H1 (cell line): ENCODE measurements around the gene PAK5. TPM values are rescaled to one million over a fixed set of nuclear protein-coding genes. Genes with fewer than 3 reads are reported as not detected.

Experiments
- CTCF ChIA-PET: fragments of 300-600 bp; sonication (Branson Sonifier 250); formaldehyde crosslinking; loops from one replicate; lab custom pipeline; 2021; ENCODE audit not compliant: partially characterized antibody; lab: Charles Lee
- POLR2A ChIA-PET: fragments of 300-600 bp; sonication (Branson Sonifier 250); formaldehyde crosslinking; loops from one replicate; lab custom pipeline; 2021; ENCODE audit warnings: inconsistent platforms; ENCODE audit not compliant: partially characterized antibody; lab: Charles Lee
- DNase-seq, 2 experiments: peaks; one replicate each; pipeline versions ENCODE4 v3.0.0 to v3.0.0-alpha.2; 2010 to 2022; ENCODE audit warnings: low spot score in 2 of 2, low read depth in 1 of 2, mixed read lengths in 1 of 2
- FAIRE-seq: peaks from 2 replicates; lab custom pipeline; 2011; peaks lifted over from hg19 to GRCh38; lab: Jason Lieb, UNC
- H2AFZ ChIP-seq: 2 replicates; pipeline ENCODE4 v1.8.1; 2012; ENCODE audit warnings: low read length, inconsistent platforms
- H2AK5ac ChIP-seq: 2 replicates; pipeline ENCODE4 v1.6.1; 2013; ENCODE audit warnings: low read depth, low read length
- H2BK120ac ChIP-seq: replicated peaks from 2 replicates; pipeline ENCODE3; 2013; ENCODE audit warnings: low read depth, low read length, inconsistent platforms
- H2BK12ac ChIP-seq: 2 replicates; pipeline ENCODE4 v1.6.1; 2013; ENCODE audit warnings: low read depth, low read length
- H2BK15ac ChIP-seq: 2 replicates; pipeline ENCODE4 v1.6.1; 2013; ENCODE audit warnings: low read length
- H2BK20ac ChIP-seq: 2 replicates; pipeline ENCODE4 v1.6.1; 2013; ENCODE audit warnings: low read length
- H2BK5ac ChIP-seq: 2 replicates; pipeline ENCODE4 v1.6.1; 2013; ENCODE audit warnings: low read depth, low read length
- H3K14ac ChIP-seq: 2 replicates; pipeline ENCODE4 v1.6.1; 2013; ENCODE audit warnings: inconsistent platforms; ENCODE audit not compliant: insufficient read length
- H3K18ac ChIP-seq: 2 replicates; pipeline ENCODE4 v1.6.1; 2013; ENCODE audit warnings: low read length; ENCODE audit errors: extremely low read depth
- H3K23ac ChIP-seq: 2 replicates; pipeline ENCODE4 v1.6.1; 2013; ENCODE audit warnings: inconsistent platforms; ENCODE audit not compliant: insufficient read length
- H3K23me2 ChIP-seq: 2 replicates; pipeline ENCODE4 v1.6.1; 2013; ENCODE audit warnings: low read depth, low read length
- H3K27ac ChIP-seq: 2 replicates; pipeline ENCODE4 v1.6.1; 2011; ENCODE audit warnings: low read depth, low read length, inconsistent platforms
- H3K27me3 ChIP-seq, 4 experiments: replicated peaks in 1 of 4; 1 replicate in 1 of 4; 2 replicates in 3 of 4; pipeline versions ENCODE4 v1.6.1 to v1.8.1; 2011 to 2013; ENCODE audit warnings: low read length in 3 of 4, mild to moderate bottlenecking in 3 of 4, inconsistent platforms in 2 of 4, mixed read lengths in 2 of 4, moderate library complexity in 1 of 4; ENCODE audit not compliant: control insufficient read depth in 3 of 4, insufficient read depth in 3 of 4; ENCODE audit errors: extremely low read depth in 1 of 4
- H3K36me3 ChIP-seq, 4 experiments: 2 replicates each; pipeline versions ENCODE4 v1.6.1 to v1.8.1; 2011 to 2013; ENCODE audit warnings: mild to moderate bottlenecking in 4 of 4, low read length in 3 of 4, moderate library complexity in 2 of 4, control low read depth in 1 of 4, inconsistent platforms in 1 of 4; ENCODE audit not compliant: insufficient read depth in 4 of 4, control insufficient read depth in 2 of 4
- H3K4ac ChIP-seq: replicated peaks from 2 replicates; pipeline ENCODE3; 2013; ENCODE audit warnings: low read length, low read depth, mixed read lengths, inconsistent platforms; ENCODE audit not compliant: insufficient read length
- H3K4me1 ChIP-seq, 4 experiments: replicated peaks in 1 of 4; 1 replicate in 1 of 4; 2 replicates in 3 of 4; pipeline versions ENCODE4 v1.6.1 to v1.8.1; 2011 to 2013; ENCODE audit warnings: low read length in 3 of 4, inconsistent platforms in 2 of 4, mixed read lengths in 1 of 4; ENCODE audit not compliant: insufficient read depth in 4 of 4, control insufficient read depth in 3 of 4
- H3K4me2 ChIP-seq, 2 experiments: 2 replicates each; pipeline versions ENCODE4 v1.6.1 to v1.8.1; 2011 to 2013; ENCODE audit warnings: low read depth in 2 of 2, low read length in 2 of 2, control low read depth in 1 of 2, inconsistent platforms in 1 of 2, mild to moderate bottlenecking in 1 of 2; ENCODE audit not compliant: insufficient read depth in 1 of 2
- H3K4me3 ChIP-seq, 4 experiments: fragments of 200-600, 300-600 bp in 1 of 4; sonication (generic), shearing (Covaris generic), sonication (Bioruptor Twin) in 1 of 4; 2 replicates each; pipeline versions ENCODE4 v1.5.1 to v1.8.1; 2011 to 2016; ENCODE audit warnings: low read length in 4 of 4, low read depth in 3 of 4, control low read depth in 2 of 4, inconsistent platforms in 2 of 4, mild to moderate bottlenecking in 2 of 4, mixed read lengths in 1 of 4, moderate library complexity in 1 of 4; ENCODE audit not compliant: insufficient read depth in 2 of 4; ENCODE audit errors: extremely low read depth in 1 of 4
- H3K56ac ChIP-seq: replicated peaks from 2 replicates; pipeline ENCODE3; 2013; ENCODE audit warnings: low read depth, mild to moderate bottlenecking, mixed read lengths, low read length, inconsistent platforms; ENCODE audit not compliant: insufficient read length
- H3K79me1 ChIP-seq: 2 replicates; pipeline ENCODE4 v1.6.1; 2013; ENCODE audit warnings: low read depth, low read length, control low read depth
- H3K79me2 ChIP-seq, 2 experiments: 2 replicates each; pipeline versions ENCODE4 v1.6.1 to v1.8.1; 2012 to 2013; ENCODE audit warnings: low read length in 2 of 2, mild to moderate bottlenecking in 2 of 2, inconsistent platforms in 1 of 2; ENCODE audit not compliant: insufficient read depth in 2 of 2, control insufficient read depth in 1 of 2
- H3K9ac ChIP-seq, 4 experiments: replicated peaks in 1 of 4; 1 replicate in 1 of 4; 2 replicates in 3 of 4; pipeline versions ENCODE4 v1.6.1 to v1.8.1; 2011 to 2013; ENCODE audit warnings: low read depth in 3 of 4, low read length in 3 of 4, control low read depth in 2 of 4, mild to moderate bottlenecking in 2 of 4, moderate library complexity in 2 of 4, inconsistent platforms in 1 of 4; ENCODE audit errors: extremely low read depth in 1 of 4
- H3K9me3 ChIP-seq, 2 experiments: 2 replicates each; pipeline versions ENCODE4 v1.6.1 to v1.8.1; 2012 to 2013; ENCODE audit warnings: mild to moderate bottlenecking in 2 of 2, moderate library complexity in 2 of 2, control low read depth in 1 of 2, inconsistent platforms in 1 of 2, low read depth in 1 of 2, low read length in 1 of 2, mixed read lengths in 1 of 2; ENCODE audit not compliant: insufficient read depth in 2 of 2
- H4K20me1 ChIP-seq, 2 experiments: replicated peaks in 1 of 2; 2 replicates each; pipeline versions ENCODE3 to v1.8.1; 2011 to 2013; ENCODE audit warnings: inconsistent platforms in 2 of 2, low read length in 2 of 2, mild to moderate bottlenecking in 1 of 2; ENCODE audit not compliant: insufficient read depth in 2 of 2, control insufficient read depth in 1 of 2
- H4K5ac ChIP-seq: 2 replicates; pipeline ENCODE4 v1.6.1; 2013; ENCODE audit warnings: low read length, low read depth, mixed read lengths, inconsistent platforms; ENCODE audit not compliant: insufficient read length
- H4K8ac ChIP-seq: 2 replicates; pipeline ENCODE4 v1.8.0; 2013; ENCODE audit warnings: mild to moderate bottlenecking, moderate library complexity, low read length, inconsistent platforms; ENCODE audit not compliant: insufficient read depth; ENCODE audit errors: extremely low read depth
- H4K91ac ChIP-seq: replicated peaks from 2 replicates; pipeline ENCODE3; 2013; ENCODE audit warnings: low read length, mixed read lengths, inconsistent platforms; ENCODE audit not compliant: insufficient read length
- CBX5 ChIP-seq: fragments of 300-800, 300-1000 bp; sonication (generic); IDR thresholded peaks from 2 replicates; pipeline ENCODE4 v1.7.1; 2016; ENCODE audit warnings: antibody characterized with exemption, low read length, low read depth
- CREB1 ChIP-seq: IDR thresholded peaks from 2 replicates; pipeline ENCODE4 v1.6.1; 2012; ENCODE audit warnings: inconsistent platforms
- HDAC2 ChIP-seq, 2 experiments: fragments of 300-600 bp in 1 of 2; sonication (generic) in 1 of 2; IDR thresholded peaks; 2 replicates each; pipeline ENCODE4 v1.6.1; 2011 to 2012; ENCODE audit warnings: low read depth in 2 of 2, low read length in 2 of 2, mild to moderate bottlenecking in 2 of 2, moderate library complexity in 2 of 2, borderline replicate concordance in 1 of 2, inconsistent platforms in 1 of 2
- NRF1 ChIP-seq: IDR thresholded peaks from 2 replicates; pipeline ENCODE4 v1.6.1; 2011; ENCODE audit warnings: mild to moderate bottlenecking, low read depth, low read length, improper control_type of control experiment
- RBBP5 ChIP-seq: IDR thresholded peaks from 2 replicates; pipeline ENCODE4 v1.7.1; 2012; ENCODE audit warnings: low read depth, mild to moderate bottlenecking, inconsistent platforms, low read length, moderate library complexity, borderline replicate concordance
- RNF2 ChIP-seq: fragments of 200-900, 300-1000 bp; sonication (generic); IDR thresholded peaks from 2 replicates; pipeline ENCODE4 v1.7.1; 2016; ENCODE audit warnings: borderline replicate concordance, low read depth, mild to moderate bottlenecking, antibody characterized with exemption, low read length; ENCODE audit not compliant: poor library complexity, severe bottlenecking; ENCODE audit errors: missing control alignments
- RXRA ChIP-seq: IDR thresholded peaks from 2 replicates; pipeline ENCODE4 v1.6.1; 2011; ENCODE audit warnings: low read depth, mild to moderate bottlenecking, low read length, moderate library complexity; ENCODE audit not compliant: insufficient read depth
- SIN3A ChIP-seq, 2 experiments: IDR thresholded peaks in 1 of 2; conservative IDR thresholded peaks in 1 of 2; 2 replicates each; pipeline ENCODE4 v1.6.1; 2011 to 2012; ENCODE audit warnings: low read length in 2 of 2, improper control_type of control experiment in 1 of 2, low read depth in 1 of 2, mild to moderate bottlenecking in 1 of 2
- SIRT6 ChIP-seq: IDR thresholded peaks from one replicate; pipeline ENCODE4 v1.7.1; 2012; ENCODE audit warnings: low read length, inconsistent platforms
- SIX5 ChIP-seq: IDR thresholded peaks from 2 replicates; pipeline ENCODE4 v1.6.1; 2011; ENCODE audit warnings: mild to moderate bottlenecking, low read depth, low read length
- SP1 ChIP-seq: IDR thresholded peaks from 2 replicates; pipeline ENCODE4 v1.6.1; 2011; ENCODE audit warnings: low read depth, low read length
- SP4 ChIP-seq: IDR thresholded peaks from 2 replicates; pipeline ENCODE4 v1.6.1; 2012; ENCODE audit warnings: low read length, inconsistent platforms
- TAF7 ChIP-seq: optimal IDR thresholded peaks from 2 replicates; pipeline ENCODE3; 2011; ENCODE audit warnings: low read depth, mild to moderate bottlenecking, inconsistent platforms, low read length, moderate library complexity, borderline replicate concordance
- TCF12 ChIP-seq: IDR thresholded peaks from 2 replicates; pipeline ENCODE4 v1.6.1; 2011; ENCODE audit warnings: low read depth, mild to moderate bottlenecking, low read length
- WGBS, 2 experiments: shearing (Covaris generic) in 1 of 2; methylation state at CpG; one replicate each; pipeline versions ENCODE4 v1.1.6 to v1.1.7; 2013 to 2015; ENCODE audit warnings: low lambda C conversion rate in 2 of 2, mixed read lengths in 2 of 2, inconsistent platforms in 1 of 2, low coverage in 1 of 2, missing lambda C conversion rate in 1 of 2; ENCODE audit not compliant: insufficient replicate concordance in 2 of 2, insufficient coverage in 1 of 2, insufficient read length in 1 of 2; ENCODE audit errors: extremely low coverage in 1 of 2, missing lambda C conversion rate in 1 of 2; 5-methylcytosine and 5-hydroxymethylcytosine counted together
- polyA plus RNA-seq, 7 experiments: library from polyadenylated mRNA; depleted of rRNA in 3 of 7; stranded (reverse) in 5 of 7; unstranded in 2 of 7; fragments of >200 nt in 5 of 7; fragments of 200-250 nt in 2 of 7; gene quantifications; 1 replicate in 5 of 7; 2 replicates in 1 of 7; 4 replicates in 1 of 7; pipeline versions ENCODE4 v1.2.1 to v1.2.3, GENCODE V29; 2011 to 2013; ENCODE audit warnings: missing spikeins in 2 of 7, mixed read lengths in 2 of 7
- total RNA-seq: library from RNA; stranded (reverse); fragmentation: NEBNext Ultra II Directional; extraction: Animal tissue kit (Norgen Biotek cat#: 25700); gene quantifications from 2 replicates; pipeline ENCODE4 v1.2.1, GENCODE V29; 2021

The PAK5 gene
- total and polyA plus RNA-seq, 2 of the 8 experiments (the other 6 are each of a cell fraction or from before 2014, with no cell fraction given): 0.54 to 0.80 TPM

DNA sequence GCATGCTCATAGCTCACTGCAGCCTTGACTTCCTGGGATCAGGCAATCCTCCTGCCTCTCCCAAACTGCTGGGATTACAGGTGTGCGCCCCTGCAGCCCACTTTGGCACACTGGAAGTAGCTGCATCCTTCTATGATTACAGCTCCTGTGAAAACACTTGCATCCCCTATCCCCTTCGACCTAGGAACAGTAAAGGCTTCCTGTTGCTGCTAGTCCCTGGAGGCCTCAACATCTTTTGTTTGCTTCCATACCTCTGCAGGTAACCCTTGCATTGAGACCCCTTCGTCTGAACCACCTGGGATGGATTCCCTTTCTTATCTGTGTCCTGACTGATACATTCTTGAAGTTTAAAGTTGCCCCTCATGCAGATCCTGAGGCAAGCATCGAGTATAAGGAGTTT, 152.4 kb downstream of the PAK5 start:
- Histone ChIP-seq H3K14ac (no peak overlapping the region), H2BK12ac (no peak overlapping the region), H3K36me3 (no peaks in the 10 kb centered on the region), H3K27me3 (no peaks in the 10 kb centered on the region), H3K4ac (no peak overlapping the region), H2BK15ac (no peak overlapping the region), H3K4me2 (no peak overlapping the region), H4K5ac (no peak overlapping the region), H3K9me3 (no peaks in the 10 kb centered on the region), H3K56ac (no peak overlapping the region), H4K8ac (peak overlapping the region; percentile 9; the same call in 1 of the 2 replicates), H3K4me1 (peaks cover 0 to 4% (median 2%) of the 10 kb centered on the region in 4 experiments; a peak in 3 of 7 replicates), H4K20me1 (no peaks in the 10 kb centered on the region), H2AK5ac (no peak overlapping the region), H3K27ac (no peak overlapping the region), H2BK20ac (no peak overlapping the region), H3K23me2 (peaks cover 2% of the 10 kb centered on the region; the same call in 1 of the 2 replicates), H3K23ac (no peak overlapping the region), H3K4me3 (no peak overlapping the region), H3K79me2 (no peaks in the 10 kb centered on the region), H2BK120ac (no peak overlapping the region), H3K18ac (no peak overlapping the region), H3K9ac (no peak overlapping the region; a peak in 1 of 7 replicates), H2AFZ (peak overlapping the region; percentile 18; the same call in 1 of the 2 replicates), H4K91ac (no peak overlapping the region), H2BK5ac (peak overlapping the region; percentile 57; the same call in 1 of the 2 replicates), H3K79me1 (no peaks in the 10 kb centered on the region)
- POLR2A ChIA-PET: no interaction called here
- DNase-seq (no peak), FAIRE-seq (no peak)
- 74% methylated on average over 4 of the region's 4 CpGs; no CpG with 5 or more reads in 1 of the 2 experiments for WGBS, 2 experiments
- CTCF ChIA-PET: interaction anchor here (0.6 to 1.6 kb wide), 6 partner anchors 23 to 278 kb away, joined by 3 to 4 read pairs (median 3); no protein-coding TSS in a partner anchor
- TF ChIP-seq TAF7: no peak
- no peak for TF ChIP-seq SIN3A (conservative IDR thresholded peaks at IDR 0.05 in 1 of 2, IDR thresholded peaks at IDR 0.05 in 1 of 2; ENCODE audit: low read depth in 1 of 2, low read length in 2 of 2)
- TF ChIP-seq RBBP5: no peak
- no peak for TF ChIP-seq TCF12
- TF ChIP-seq CREB1: no peak
- no peak for TF ChIP-seq CBX5
- TF ChIP-seq SP1: no peak
- TF ChIP-seq RXRA: no peak
- TF ChIP-seq SIRT6: no peak
- no peak for TF ChIP-seq NRF1
- no peak for TF ChIP-seq RNF2
- no peak for TF ChIP-seq SP4
- TF ChIP-seq SIX5: no peak
- TF ChIP-seq HDAC2 (IDR thresholded peaks at IDR 0.05; ENCODE audit: borderline replicate concordance in 1 of 2, low read depth in 2 of 2, low read length in 2 of 2): no peak
